AG09309 (cell line): ENCODE measurements around the gene CELF2.

Experiments
- DNase-seq: peaks from one replicate; pipeline ENCODE4 v3.0.0-alpha.2; 2010; ENCODE audit warnings: low read depth
- H3K4me3 ChIP-seq: 2 replicates; pipeline ENCODE4 v1.5.1; 2011; ENCODE audit warnings: mild to moderate bottlenecking, low read depth, low read length, moderate library complexity; ENCODE audit not compliant: control insufficient read depth
- CTCF ChIP-seq: IDR thresholded peaks from 2 replicates; pipeline ENCODE4 v1.5.1; 2011; ENCODE audit warnings: mild to moderate bottlenecking, low read depth, low read length, inconsistent platforms; ENCODE audit not compliant: insufficient read depth, control insufficient read depth; ENCODE audit errors: missing control alignments

CELF2 gene

GRCh38 chr10:11186374-11186773, 168.7 kb downstream of the CELF2 start:
- no peak for TF ChIP-seq CTCF
- no peak overlapping the region for H3K4me3 ChIP-seq
- no peak for DNase-seq

- no peak overlapping the region for H3K4me3 ChIP-seq
- no peak for DNase-seq
- no peak for TF ChIP-seq CTCF
Measured at GRCh38 chr10:11189582-11190376, 172.1 kb downstream of the CELF2 start.

- H3K4me3 ChIP-seq = no peak overlapping the region
- TF ChIP-seq CTCF = no peak
- DNase-seq = no peak
Measured at GRCh38 chr10:11191190-11191589, 173.5 kb downstream of the CELF2 start.

- no peak for DNase-seq
- TF ChIP-seq CTCF = no peak
- no peak overlapping the region for H3K4me3 ChIP-seq
Measured at GRCh38 chr10:11191678-11192077, 174.0 kb downstream of the CELF2 start.

GRCh38 chr10:11192304-11193000, 174.8 kb downstream of the CELF2 start:
- no peak overlapping the region for H3K4me3 ChIP-seq
- no peak for TF ChIP-seq CTCF
- DNase-seq = no peak

GRCh38 chr10:11193001-11193551, 175.4 kb downstream of the CELF2 start:
- TF ChIP-seq CTCF = no peak
- DNase-seq = no peak
- no peak overlapping the region for H3K4me3 ChIP-seq
